Left lung (tissue), 10 donors: ENCODE results near the gene TRIP13. TPM values are rescaled to one million over a fixed set of nuclear protein-coding genes. Genes with fewer than 3 reads are reported as not detected.
A peak's percentile ranks its signal among the peaks of the same experiment; 100 is the strongest.

Experiments
- ATAC-seq: fragments of 200-7000 bp; cut with Tn5 transposase; one replicate; pipeline ENCODE4 v1.9.1; 2020; ENCODE audit warnings: moderate library complexity
- DNase-seq, 4 donors: peaks; one replicate each; pipeline ENCODE4 v3.0.0-alpha.2; 2013 to 2020
- H3K27ac ChIP-seq, 2 donors: fragments of 200-600 bp; sonication (generic) in 1 of 2; one replicate each; pipeline versions ENCODE4 v1.5.0 to v1.8.0; 2020 to 2021
- H3K27me3 ChIP-seq, 2 donors: fragments of 200-600 bp; sonication (generic) in 1 of 2; one replicate each; pipeline versions ENCODE4 v1.5.0 to v1.8.0; 2020 to 2021
- H3K36me3 ChIP-seq, 2 donors: fragments of 200-600 bp; sonication (generic) in 1 of 2; one replicate each; pipeline versions ENCODE4 v1.5.0 to v1.8.0; 2020 to 2021
- H3K4me1 ChIP-seq, 2 donors: fragments of 200-600 bp; one replicate each; pipeline ENCODE4 v1.8.0; 2021
- H3K4me3 ChIP-seq, 2 donors: fragments of 200-600 bp; sonication (generic) in 1 of 2; one replicate each; pipeline versions ENCODE4 v1.5.0 to v1.8.0; 2020 to 2021; ENCODE audit warnings: mild to moderate bottlenecking in 1 of 2
- H3K9me3 ChIP-seq, 2 donors: fragments of 200-600 bp; sonication (generic) in 1 of 2; one replicate each; pipeline versions ENCODE4 v1.5.0 to v1.8.0; 2020 to 2021
- intact Hi-C, 2 donors: fragments of 100-400 bp; cut with DNase I; formaldehyde crosslinking; loops; one replicate each; pipeline versions ENCODE4 v1.11.2 to v1.14.2; 2022
- polyA plus RNA-seq, 6 donors: library from polyadenylated mRNA; unstranded; fragments of 120-200 nt; gene quantifications; one replicate each; pipeline ENCODE4 v1.2.1, GENCODE V29; 2013; ENCODE audit not compliant: insufficient read length in 6 of 6
- total RNA-seq, 2 donors: library from RNA; stranded (reverse); fragmentation: NEBNext Ultra II Directional; extraction: Animal tissue kit (Norgen Biotek cat#: 25700); gene quantifications; one replicate each; pipeline ENCODE4 v1.2.1, GENCODE V29; 2021
- TF ChIP-seq, protein P1 (sequence below), 2 donors: fragments of 200-600 bp; sonication (generic) in 1 of 2; IDR thresholded peaks; one replicate each; pipeline versions ENCODE4 v1.5.0 to v1.8.0; 2021; ENCODE audit warnings: antibody characterized with exemption in 2 of 2
- donor health status: DM: no; HTN: yes; CAD: no.
- donor health status: DM: no; HTN: no; CAD: no.

The TRIP13 gene
- total and polyA plus RNA-seq, 8 donors: 4.3 to 17.4 (median 12.2) TPM

DNA sequence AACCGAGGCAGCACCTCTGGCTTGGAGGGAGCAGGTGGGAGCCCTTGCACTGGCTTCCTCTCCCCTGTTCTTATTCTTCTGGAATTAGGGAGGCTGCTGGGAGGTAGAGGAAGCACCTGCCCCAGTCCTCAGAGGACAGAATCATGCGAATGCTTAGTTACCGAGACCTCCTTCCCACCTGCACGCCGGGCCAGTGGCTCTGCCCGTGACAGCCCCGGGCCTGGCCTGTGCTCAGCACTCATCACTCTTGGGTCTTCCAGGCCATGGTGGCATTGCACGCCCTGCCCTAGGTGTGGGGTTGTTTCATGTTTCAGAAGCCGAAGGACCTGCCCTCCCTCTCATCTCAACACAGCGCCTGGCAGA lies 70.6 kb downstream of the TRIP13 start:
- H3K9me3 ChIP-seq: no peaks in the 10 kb centered on the region
- H3K36me3 ChIP-seq: no peaks in the 10 kb centered on the region
- H3K4me3 ChIP-seq: no peak overlapping the region
- H3K27ac ChIP-seq: peak overlapping the region; percentile 8 to 33
- TF ChIP-seq, protein P1, sequence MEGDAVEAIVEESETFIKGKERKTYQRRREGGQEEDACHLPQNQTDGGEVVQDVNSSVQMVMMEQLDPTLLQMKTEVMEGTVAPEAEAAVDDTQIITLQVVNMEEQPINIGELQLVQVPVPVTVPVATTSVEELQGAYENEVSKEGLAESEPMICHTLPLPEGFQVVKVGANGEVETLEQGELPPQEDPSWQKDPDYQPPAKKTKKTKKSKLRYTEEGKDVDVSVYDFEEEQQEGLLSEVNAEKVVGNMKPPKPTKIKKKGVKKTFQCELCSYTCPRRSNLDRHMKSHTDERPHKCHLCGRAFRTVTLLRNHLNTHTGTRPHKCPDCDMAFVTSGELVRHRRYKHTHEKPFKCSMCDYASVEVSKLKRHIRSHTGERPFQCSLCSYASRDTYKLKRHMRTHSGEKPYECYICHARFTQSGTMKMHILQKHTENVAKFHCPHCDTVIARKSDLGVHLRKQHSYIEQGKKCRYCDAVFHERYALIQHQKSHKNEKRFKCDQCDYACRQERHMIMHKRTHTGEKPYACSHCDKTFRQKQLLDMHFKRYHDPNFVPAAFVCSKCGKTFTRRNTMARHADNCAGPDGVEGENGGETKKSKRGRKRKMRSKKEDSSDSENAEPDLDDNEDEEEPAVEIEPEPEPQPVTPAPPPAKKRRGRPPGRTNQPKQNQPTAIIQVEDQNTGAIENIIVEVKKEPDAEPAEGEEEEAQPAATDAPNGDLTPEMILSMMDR (IDR thresholded peaks at IDR 0.05): no peak
- H3K27me3 ChIP-seq: peaks cover 0 to 42% of the 10 kb centered on the region in 2 donors
- no peak for DNase-seq
- ATAC-seq: no peak
- H3K4me1 ChIP-seq: peaks cover under 1 to 11% of the 10 kb centered on the region in 2 donors
- intact Hi-C loops: no loop called here

DNA sequence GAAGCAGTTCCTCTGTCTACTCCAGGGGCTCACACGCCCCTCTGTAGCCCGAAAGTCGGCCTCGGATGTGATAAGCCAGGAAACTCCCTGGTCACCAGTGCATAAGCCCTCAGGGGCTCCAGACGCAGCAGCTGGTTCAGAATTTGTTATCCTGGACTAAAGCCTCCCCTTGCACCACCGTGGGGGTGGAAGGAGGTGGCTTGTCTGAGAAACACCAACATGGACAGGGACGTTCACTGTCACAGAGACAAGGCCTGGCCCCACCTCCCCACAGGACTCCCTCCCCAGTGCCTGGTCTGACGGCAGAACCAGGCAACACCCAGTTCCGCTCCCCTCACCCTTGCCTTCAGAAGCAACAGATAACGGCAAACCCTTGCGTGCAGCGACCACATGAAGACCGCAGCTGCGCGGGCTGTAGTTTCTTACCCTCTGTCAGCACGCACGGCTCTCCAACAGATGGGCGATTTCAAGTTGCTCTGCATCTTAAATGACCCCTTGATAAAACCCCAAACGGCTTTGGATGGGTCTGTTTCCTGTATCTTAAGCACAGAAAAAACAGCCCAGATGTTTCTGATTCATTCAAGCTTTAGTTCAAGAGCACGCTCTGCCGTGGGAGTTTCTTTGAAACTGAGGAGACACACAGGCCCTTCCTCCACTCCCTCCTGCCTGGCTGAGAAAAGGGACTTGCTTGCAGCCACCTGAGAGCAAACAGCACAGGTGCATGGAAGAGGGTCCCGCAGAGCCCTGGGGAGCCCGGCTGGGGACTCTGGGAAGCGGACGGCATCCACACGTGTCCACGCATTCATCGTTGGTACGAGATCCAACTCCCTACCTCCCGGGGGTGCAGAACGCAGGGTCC lies 71.2 kb downstream of the TRIP13 start:
- H3K9me3 ChIP-seq: no peaks in the 10 kb centered on the region
- intact Hi-C loops: no loop called here
- H3K27me3 ChIP-seq: peaks cover 0 to 44% of the 10 kb centered on the region in 2 donors
- peak overlapping the region; percentile 8 to 33 for H3K27ac ChIP-seq
- peak in 2 of 4 donors; percentile 80 to 93 for DNase-seq
- TF ChIP-seq, protein P1 (IDR thresholded peaks at IDR 0.05): no peak
- H3K4me3 ChIP-seq: no peak overlapping the region
- H3K4me1 ChIP-seq: peaks cover 0 to 11% of the 10 kb centered on the region in 2 donors
- H3K36me3 ChIP-seq: no peaks in the 10 kb centered on the region
- peak; percentile 46 for ATAC-seq

DNA sequence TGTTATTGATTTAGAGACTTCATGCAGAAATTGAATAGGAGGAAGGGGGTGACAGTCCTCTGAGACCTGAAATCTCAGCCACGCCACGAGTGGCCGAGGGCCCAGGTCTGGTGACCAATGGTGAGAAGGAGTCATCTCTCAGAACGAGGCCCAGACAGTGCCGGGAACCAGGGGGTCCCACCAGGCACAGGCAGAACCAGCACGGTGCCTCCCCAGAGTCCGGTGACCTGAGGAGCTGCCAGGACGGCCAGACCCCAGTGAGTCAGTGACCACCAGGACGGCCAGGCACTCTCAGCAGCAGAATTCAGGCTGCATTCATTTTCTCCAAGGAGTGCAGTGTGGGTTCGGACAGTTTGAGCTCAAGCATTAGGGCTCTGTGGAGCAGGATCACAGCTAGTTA lies 72.1 kb downstream of the TRIP13 start:
- ATAC-seq (no peak), DNase-seq (no peak)
- Histone ChIP-seq H3K27ac (peak overlapping the region in 1 of 2 donors; percentile 13), H3K4me3 (no peak overlapping the region), H3K4me1 (peaks cover 0 to 11% of the 10 kb centered on the region in 2 donors), H3K36me3 (no peaks in the 10 kb centered on the region), H3K9me3 (no peaks in the 10 kb centered on the region), H3K27me3 (peaks cover 0 to 48% of the 10 kb centered on the region in 2 donors)
- intact Hi-C loops: no loop called here
- TF ChIP-seq, protein P1 (IDR thresholded peaks at IDR 0.05): no peak

DNA sequence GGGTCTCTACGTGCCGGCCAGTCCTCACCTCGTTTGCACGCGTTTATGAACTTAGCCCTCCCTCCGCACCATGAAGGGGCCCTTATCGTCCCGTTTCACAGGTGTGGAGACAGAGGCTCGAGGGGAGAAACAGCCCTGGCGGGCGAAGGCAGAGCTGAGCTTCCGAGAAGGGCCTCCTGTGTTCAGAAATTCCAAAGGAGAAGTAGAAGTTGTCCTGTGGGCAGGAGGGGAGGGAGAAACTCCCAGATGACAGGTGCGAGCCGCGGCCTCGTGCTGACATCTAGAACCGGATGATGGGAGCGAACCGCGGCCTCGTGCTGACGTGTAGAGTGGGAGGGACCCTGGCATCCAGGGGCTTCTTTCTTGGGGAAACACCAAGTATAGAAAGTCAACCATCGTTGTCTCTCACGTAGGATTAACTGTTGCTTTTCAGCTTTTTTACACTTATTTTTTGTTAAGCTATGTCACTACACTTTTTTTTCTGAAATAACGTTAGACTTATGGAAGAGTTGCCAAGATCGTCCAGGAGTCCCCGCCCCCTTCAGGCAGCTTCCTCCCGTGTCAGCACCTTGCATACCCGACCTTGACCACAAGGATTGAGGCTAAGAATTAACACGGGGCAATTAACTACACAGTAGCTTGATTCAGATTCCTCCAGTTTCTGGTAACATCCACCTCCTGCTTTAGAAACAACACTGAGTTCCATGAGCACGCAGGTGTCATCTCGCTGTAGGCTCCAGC lies 73.1 kb downstream of the TRIP13 start:
- TF ChIP-seq, protein P1 (IDR thresholded peaks at IDR 0.05): no peak
- no peak for ATAC-seq
- H3K9me3 ChIP-seq: no peaks in the 10 kb centered on the region
- peaks cover 0 to 48% of the 10 kb centered on the region in 2 donors for H3K27me3 ChIP-seq
- DNase-seq: no peak
- no peaks in the 10 kb centered on the region for H3K36me3 ChIP-seq
- H3K27ac ChIP-seq: no peak overlapping the region
- intact Hi-C loops: no loop called here
- no peak overlapping the region for H3K4me3 ChIP-seq
- H3K4me1 ChIP-seq: peaks cover 0 to 11% of the 10 kb centered on the region in 2 donors

DNA sequence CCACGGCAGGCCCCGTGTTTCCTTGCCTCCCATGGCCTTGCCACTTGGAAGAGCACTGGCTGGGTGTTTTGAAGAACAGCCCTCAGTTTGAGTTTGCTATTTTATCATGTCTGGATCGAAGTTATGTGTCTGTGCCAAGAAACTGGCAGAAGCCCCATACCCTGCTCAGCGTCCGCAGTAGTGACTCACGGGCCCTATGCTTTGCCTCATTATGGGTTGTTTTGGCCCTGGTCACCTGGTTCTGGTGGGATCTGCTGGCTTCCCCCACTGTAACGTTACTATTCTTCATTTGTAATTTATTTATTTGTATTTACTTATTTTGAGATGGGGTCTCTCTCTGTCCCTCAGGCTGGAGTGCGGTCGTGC lies 73.6 kb downstream of the TRIP13 start:
- TF ChIP-seq, protein P1 (IDR thresholded peaks at IDR 0.05): no peak
- H3K4me3 ChIP-seq: no peak overlapping the region

More for the DNA sequence above, 73.6 kb downstream of the TRIP13 start:
- H3K27me3 ChIP-seq: peaks cover 0 to 43% of the 10 kb centered on the region in 2 donors
- intact Hi-C loops: no loop called here
- no peaks in the 10 kb centered on the region for H3K9me3 ChIP-seq
- H3K4me1 ChIP-seq: peaks cover 0 to 11% of the 10 kb centered on the region in 2 donors
- no peak for DNase-seq
- H3K27ac ChIP-seq: no peak overlapping the region
- H3K36me3 ChIP-seq: no peaks in the 10 kb centered on the region
- no peak for ATAC-seq
